ENCODE measurements around the gene C1orf198.

C1orf198 gene

DNA sequence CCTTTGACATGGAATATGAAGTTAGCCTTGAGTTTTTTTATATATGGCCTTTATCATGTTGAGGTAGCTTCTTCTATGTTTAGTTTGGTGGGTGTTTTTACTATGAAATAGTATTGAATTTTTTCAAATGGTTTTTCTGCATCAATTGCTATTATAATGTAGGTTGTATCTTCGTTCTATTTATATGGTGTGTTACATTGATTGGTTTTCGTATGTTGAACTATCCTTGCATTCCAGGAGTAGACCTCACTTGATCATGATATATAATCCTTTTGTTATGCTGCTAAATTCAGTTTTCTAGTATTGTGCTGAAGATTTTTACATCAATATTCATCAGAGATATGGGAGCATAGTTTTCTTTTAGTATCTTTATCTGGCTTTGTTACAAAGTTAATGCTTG is 55.8 kb downstream of the C1orf198 start:
- DNase-seq (ENCODE audit: low read depth in 3 of 3, low spot score in 1 of 3), result no peak

- DNase-seq (ENCODE audit: low read depth in 3 of 3, low spot score in 1 of 3), result no peak
These were observed 58.9 kb downstream of the C1orf198 start for GRCh38 chr1:230809256-230809990.

GRCh38 chr1:230808281-230808872 is 59.9 kb downstream of the C1orf198 start:
- no peak for DNase-seq (ENCODE audit: low read depth in 3 of 3, low spot score in 1 of 3)

GRCh38 chr1:230807561-230808280 is 60.6 kb downstream of the C1orf198 start:
- no peak for DNase-seq (ENCODE audit: low read depth in 3 of 3, low spot score in 1 of 3)

- DNase-seq (ENCODE audit: low read depth in 3 of 3, low spot score in 1 of 3), result no peak
These were observed 61.3 kb downstream of the C1orf198 start for GRCh38 chr1:230807029-230807428.

DNA sequence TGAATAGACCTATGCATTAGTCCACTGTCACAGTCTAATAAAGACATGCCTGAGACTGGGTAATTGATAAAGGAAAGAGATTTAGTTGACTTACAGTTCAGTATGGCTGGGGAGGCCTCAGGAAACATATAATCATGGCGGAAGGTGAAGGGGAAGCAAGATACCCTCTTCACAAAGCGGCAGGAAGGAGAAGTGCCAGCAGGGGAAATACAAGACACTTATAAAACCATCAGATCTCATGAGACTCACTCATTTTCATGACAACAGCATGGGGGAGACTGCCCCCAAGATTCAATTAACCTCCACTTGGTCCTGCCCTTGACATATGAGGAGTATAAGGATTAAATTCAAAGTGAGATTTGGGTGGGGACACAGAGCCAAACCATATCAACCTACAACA is 61.8 kb downstream of the C1orf198 start:
- DNase-seq (ENCODE audit: low read depth in 3 of 3, low spot score in 1 of 3), result no peak

GRCh38 chr1:230804396-230804795 is 63.9 kb downstream of the C1orf198 start:
- no peak for DNase-seq (ENCODE audit: low read depth in 3 of 3, low spot score in 1 of 3)

DNA sequence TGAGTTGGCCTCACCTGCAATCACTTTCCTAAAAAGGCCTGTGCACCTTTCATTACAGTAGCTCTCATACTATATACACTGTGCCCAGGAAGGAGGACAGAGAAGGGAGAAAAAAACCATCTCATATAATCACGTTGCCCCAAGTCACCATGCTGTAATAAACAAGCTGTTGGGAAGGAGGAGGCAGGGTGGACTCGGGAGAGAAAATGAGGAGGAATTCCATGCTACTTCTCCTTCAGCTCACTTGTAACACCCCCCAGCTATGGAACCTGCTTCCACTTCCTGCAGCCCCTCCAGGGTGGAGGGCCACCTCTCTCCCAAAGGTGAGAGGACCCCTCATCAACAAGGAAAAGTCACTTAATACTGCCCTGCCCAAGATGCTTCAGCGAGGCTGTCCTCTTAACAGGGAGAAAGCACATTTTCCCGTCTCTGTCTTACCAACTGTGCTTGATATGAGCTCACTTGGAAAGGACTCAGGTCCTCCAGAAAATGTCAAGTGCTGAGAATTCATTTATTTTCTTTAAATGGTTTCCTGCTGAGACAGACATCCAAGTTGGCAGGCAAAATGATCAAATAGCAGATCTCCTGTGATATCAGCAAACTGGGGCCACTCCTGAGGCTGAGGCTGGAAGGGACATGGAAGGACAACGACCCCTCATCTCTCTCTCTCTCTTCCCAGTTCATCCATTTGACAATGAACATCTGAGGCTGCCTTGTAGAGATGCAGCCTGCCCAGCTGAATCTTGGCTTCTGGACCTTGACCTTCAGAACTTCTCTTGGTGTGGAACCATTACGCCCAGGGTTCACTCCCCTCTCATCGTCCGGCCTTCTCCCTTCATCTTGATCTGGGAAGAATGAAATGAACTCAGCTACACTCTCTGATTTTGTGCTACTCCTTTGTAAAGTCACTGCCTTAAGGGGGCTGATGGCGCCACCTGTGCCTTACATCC is 67.2 kb downstream of the C1orf198 start:
- DNase-seq (ENCODE audit: low read depth in 3 of 3, low spot score in 1 of 3), result no peak

DNA sequence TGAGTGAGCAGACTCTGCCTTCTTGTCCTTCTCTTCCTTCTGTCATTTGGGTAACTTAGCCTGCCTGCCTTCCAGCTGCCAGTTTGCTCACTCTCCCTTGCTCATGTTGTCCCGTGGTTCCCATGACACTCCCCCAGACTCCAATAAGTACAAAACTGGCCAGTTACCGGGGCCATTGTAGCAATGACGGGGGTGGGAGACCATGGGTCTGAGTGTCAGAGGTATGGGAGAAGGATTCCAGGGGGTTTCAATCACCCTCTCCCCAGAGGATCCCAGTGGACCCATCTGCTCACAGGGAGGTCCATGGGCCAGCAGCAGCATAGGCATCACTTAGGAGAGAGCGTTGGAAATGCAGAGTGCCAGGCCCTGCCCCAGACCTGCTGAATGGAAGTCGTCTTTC is 69.8 kb downstream of the C1orf198 start:
- no peak for DNase-seq (ENCODE audit: low read depth in 3 of 3, low spot score in 1 of 3)

DNA sequence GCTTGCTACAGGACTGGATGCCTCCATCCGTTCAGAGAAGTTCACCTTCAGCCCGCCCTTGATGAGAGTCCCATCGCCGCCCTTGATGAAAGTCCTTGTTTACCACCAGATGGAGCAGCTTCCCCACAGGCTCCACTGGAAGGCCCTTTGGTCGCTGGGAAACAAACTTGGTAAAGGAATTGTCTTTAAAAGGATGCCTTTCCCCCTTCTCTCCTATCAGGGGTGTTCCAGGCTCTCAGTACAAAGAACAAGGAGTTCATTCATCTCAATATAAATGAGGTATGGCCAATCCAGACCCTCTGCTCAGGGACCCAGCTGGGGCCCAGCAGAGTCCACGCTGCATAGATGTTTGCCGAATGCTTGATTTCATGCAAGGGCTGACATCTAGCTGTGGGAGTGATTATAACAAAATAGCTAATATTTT is 70.4 kb downstream of the C1orf198 start:
- DNase-seq (ENCODE audit: low read depth in 3 of 3, low spot score in 1 of 3), result no peak

DNA sequence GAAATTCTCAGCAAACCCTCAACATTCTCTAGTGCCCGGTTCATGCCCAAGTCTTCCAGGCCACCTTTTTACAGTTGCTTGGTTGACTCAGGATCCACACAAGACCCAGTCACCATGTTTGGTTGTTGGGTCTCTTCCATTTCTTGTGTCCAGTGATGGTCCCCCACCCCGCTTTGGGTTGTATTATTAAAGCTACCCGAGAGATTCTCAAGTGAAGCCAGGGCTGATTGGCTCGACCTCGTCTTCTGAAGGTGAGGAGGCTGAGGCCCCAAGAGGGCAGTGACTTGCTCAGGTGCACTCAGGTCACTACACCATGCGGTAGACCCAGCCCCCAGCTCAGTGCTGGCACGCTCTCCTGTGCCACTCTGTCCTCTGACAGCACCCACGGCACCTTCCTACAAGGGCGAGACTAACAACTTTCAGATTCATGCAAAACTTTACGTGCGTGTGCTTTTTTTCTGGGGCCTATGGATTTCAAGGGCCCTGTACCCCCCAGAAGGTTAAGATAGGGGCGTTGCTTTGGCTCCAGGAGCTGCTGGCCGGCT is 70.9 kb downstream of the C1orf198 start:
- no peak for DNase-seq (ENCODE audit: low read depth in 3 of 3, low spot score in 1 of 3)

DNA sequence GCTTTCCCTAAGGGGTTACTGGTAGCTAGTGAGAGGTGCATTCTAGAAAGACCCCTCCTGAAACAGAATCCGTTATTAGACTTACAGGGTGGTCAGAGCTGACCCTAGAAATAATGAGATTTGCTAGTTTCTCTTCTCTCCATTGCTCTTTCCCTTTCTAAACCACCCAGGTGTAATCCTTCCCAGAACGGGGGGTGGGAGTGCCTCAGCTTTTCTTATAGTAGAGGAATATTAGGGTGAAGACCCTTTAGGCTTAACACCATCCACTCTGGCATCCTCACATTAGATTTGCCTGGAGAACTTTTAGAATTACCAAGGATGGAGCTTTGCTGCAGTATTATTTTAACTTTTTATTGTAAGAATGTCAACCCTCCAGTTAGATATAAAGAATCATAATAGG is 71.7 kb downstream of the C1orf198 start:
- DNase-seq (ENCODE audit: low read depth in 3 of 3, low spot score in 1 of 3), result no peak

GRCh38 chr1:230794871-230795605 is 73.3 kb downstream of the C1orf198 start:
- DNase-seq (ENCODE audit: low read depth in 3 of 3, low spot score in 1 of 3), result no peak

GRCh38 chr1:230794431-230794830 is 73.9 kb downstream of the C1orf198 start:
- DNase-seq (ENCODE audit: low read depth in 3 of 3, low spot score in 1 of 3), result no peak

- no peak for DNase-seq (ENCODE audit: low read depth in 3 of 3, low spot score in 1 of 3)
These were observed 74.9 kb downstream of the C1orf198 start for GRCh38 chr1:230793463-230793745.

DNA sequence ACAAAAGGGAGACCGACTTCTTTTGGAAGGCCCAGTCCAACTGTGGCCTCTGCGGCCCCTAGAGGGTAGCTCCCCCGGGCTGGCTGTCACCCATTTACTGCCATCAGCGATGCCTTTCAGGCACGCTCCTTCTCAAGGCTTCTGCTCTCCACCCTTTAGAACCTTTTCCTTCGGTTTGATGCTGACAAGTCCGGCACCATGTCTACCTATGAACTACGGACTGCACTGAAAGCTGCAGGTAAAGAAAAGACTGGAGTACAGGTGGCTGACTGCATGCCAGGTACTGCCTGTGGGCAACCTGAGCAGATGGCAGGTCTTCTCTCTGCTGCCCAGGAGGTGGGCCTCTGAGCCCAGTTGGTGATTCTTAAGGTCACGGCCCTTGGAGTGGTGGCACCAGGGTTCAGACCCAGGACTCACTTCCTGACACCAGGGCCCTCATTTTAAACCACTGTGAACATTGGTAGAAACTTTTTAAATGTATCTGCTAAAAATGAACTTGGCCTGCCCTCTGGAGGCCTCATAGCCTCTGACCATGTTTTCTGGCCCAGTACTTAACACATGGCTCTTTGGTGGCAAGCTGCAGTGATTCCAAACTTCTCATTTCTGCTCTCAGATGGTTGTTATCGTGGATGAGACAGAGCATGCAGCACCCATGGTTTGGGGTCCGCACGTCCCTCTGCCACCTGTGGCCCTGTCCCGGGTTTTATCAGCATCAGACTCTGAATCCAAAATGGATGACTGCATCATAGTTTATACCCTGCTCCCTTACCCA is 75.4 kb downstream of the C1orf198 start:
- DNase-seq (ENCODE audit: low read depth in 3 of 3, low spot score in 1 of 3), result no peak

DNA sequence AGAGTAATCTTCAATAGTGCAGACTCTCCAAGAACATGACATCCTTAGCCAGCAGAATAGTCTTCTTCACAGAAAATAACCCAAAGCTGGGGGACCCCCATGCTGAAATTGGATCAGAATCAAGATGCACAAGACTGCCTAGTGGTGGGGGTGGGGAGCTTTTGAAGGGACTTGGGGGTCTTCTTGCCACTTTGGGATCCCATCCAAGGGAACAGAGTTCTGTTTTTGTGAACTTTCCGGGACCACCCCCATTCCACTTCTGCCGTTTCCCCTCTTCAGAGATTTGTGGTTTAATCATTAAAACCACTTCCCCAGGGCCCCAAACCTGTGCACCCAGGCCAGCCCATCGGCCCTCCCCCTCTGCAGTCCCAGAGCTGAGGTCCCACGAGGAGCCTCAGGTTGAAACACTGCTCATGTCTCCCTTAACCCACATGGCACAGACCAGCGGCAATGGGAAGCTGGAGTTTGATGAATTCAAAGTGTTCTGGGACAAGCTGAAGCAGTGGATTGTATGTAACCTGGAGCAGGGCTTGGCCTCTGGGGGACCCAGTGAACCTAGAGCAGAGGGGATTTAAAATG is 76.2 kb downstream of the C1orf198 start:
- no peak for DNase-seq (ENCODE audit: low read depth in 3 of 3, low spot score in 1 of 3)

- DNase-seq (ENCODE audit: low read depth in 3 of 3, low spot score in 1 of 3), result no peak
These were observed 78.3 kb downstream of the C1orf198 start for GRCh38 chr1:230790026-230790425.

DNA sequence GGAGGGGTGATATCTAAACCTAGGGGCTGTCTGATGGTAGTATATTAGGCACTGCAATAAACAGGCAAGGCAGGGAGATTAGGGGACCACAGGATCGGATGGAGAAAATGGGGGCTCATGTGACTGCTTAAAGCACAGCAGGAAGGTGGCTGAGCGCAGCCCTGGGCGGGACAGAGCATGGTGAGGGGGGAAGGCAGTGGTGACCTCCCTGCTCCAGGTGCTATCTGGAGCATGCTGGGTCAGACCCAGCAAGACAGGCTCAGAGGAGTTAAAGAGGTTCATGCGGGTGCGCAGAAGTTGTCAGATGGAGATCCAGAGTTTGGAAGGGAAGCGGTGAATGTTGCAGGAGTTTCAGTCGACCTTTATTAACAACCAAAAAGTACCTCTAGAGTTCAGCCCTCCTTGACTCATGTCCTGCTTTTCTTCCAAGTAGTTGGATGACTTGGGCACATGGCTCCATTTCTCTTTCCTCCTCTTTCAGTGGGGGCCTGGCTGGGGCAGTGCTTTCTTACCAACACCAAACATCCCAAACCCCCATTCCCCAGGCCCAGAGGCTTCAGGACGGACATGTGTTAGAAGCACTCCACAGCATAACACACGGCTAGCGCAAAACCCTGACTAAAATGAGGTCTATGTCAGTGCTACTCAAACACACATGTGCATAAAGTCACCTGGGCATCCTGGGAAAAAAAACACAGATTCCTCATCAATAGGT is 79.6 kb downstream of the C1orf198 start:
- DNase-seq (ENCODE audit: low read depth in 3 of 3, low spot score in 1 of 3), result no peak
